Osteocyte (in vitro differentiated cells): ENCODE measurements around the gene SNTG2. TPM values are rescaled to one million over a fixed set of nuclear protein-coding genes. Genes with fewer than 3 reads are reported as not detected.
"Not testable (repeated sequence)": the region's sequence is repeated elsewhere in the genome, so short reads cannot be mapped to it uniquely, and the experiment has no call there.

Experiments
- DNase-seq: peaks from one replicate; pipeline ENCODE4 v3.0.0; 2021; ENCODE audit warnings: mixed read lengths; ENCODE audit not compliant: unreplicated experiment; ENCODE audit errors: extremely low spot score
- H3K27ac Mint-ChIP-seq: one replicate; pipeline ENCODE4 v1.8.0; 2021; ENCODE audit warnings: mild to moderate bottlenecking, mixed read lengths; ENCODE audit not compliant: unreplicated experiment
- H3K27me3 Mint-ChIP-seq: one replicate; pipeline ENCODE4 v1.8.0; 2021; ENCODE audit warnings: mixed read lengths; ENCODE audit not compliant: unreplicated experiment
- H3K36me3 Mint-ChIP-seq: one replicate; pipeline ENCODE4 v1.8.0; 2021; ENCODE audit warnings: mixed read lengths; ENCODE audit not compliant: unreplicated experiment
- H3K4me1 Mint-ChIP-seq: one replicate; pipeline ENCODE4 v1.8.0; 2021; ENCODE audit warnings: mixed read lengths; ENCODE audit not compliant: unreplicated experiment
- H3K4me3 Mint-ChIP-seq: one replicate; pipeline ENCODE4 v1.8.0; 2021; ENCODE audit warnings: mild to moderate bottlenecking, moderate library complexity, mixed read lengths; ENCODE audit not compliant: unreplicated experiment
- H3K9me3 Mint-ChIP-seq: one replicate; pipeline ENCODE4 v1.8.0; 2021; ENCODE audit warnings: mixed read lengths; ENCODE audit not compliant: unreplicated experiment
- total RNA-seq: library from RNA; stranded (reverse); gene quantifications from 2 replicates; pipeline ENCODE4 v1.2.1, GENCODE V29; 2021
- TF ChIP-seq, protein P1 (sequence below): fragments of 200-600 bp; sonication (generic); IDR thresholded peaks from 2 replicates; pipeline ENCODE4 v1.5.0; 2021; ENCODE audit warnings: antibody characterized with exemption, mild to moderate bottlenecking, moderate library complexity

The SNTG2 gene
- total RNA-seq, 1 donor from 2014 or later: not detected

DNA sequence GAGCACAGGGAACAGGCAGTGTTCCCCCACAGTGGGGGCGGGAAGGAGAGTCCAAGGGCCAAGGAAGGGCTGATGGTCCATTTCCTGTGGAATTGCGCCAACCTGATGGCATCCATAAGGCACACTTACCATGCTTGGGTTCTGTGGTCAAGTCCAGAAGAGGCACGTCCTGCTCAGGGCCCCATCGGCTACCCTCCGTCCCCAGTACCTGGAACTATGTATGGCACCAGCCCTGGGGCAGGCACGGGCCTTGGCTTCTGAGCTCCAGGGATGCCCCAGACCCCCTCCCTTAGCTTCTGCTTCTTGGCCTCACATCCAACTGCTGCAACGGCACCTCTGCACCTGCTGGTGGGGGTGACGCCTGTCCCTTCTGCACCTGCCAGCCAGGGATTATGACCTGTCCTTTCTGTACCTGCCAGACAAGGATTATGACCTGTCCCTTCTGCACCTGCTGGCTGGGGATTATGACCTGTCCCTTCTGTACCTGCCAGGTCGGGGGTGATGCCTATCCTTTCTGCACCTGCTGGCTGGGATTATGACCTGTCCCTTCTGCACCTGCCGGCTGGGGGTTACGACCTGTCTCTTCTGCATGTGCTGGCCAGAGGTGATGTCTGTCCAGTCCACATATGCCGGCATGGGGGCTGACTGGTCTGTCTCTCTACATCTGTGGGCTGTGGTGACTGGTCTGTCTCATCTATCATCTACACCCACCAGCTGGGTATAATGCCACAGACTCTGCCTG lies 45.4 kb upstream of the SNTG2 start:
- Mint-ChIP-seq H3K27ac (no peak overlapping the region), H3K9me3 (no peaks in the 10 kb centered on the region), H3K27me3 (peaks cover 7% of the 10 kb centered on the region), H3K4me1 (no peaks in the 10 kb centered on the region), H3K36me3 (no peaks in the 10 kb centered on the region), H3K4me3 (no peak overlapping the region)
- TF ChIP-seq, protein P1, sequence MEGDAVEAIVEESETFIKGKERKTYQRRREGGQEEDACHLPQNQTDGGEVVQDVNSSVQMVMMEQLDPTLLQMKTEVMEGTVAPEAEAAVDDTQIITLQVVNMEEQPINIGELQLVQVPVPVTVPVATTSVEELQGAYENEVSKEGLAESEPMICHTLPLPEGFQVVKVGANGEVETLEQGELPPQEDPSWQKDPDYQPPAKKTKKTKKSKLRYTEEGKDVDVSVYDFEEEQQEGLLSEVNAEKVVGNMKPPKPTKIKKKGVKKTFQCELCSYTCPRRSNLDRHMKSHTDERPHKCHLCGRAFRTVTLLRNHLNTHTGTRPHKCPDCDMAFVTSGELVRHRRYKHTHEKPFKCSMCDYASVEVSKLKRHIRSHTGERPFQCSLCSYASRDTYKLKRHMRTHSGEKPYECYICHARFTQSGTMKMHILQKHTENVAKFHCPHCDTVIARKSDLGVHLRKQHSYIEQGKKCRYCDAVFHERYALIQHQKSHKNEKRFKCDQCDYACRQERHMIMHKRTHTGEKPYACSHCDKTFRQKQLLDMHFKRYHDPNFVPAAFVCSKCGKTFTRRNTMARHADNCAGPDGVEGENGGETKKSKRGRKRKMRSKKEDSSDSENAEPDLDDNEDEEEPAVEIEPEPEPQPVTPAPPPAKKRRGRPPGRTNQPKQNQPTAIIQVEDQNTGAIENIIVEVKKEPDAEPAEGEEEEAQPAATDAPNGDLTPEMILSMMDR: no peak
- DNase-seq: peak; percentile 76

DNA sequence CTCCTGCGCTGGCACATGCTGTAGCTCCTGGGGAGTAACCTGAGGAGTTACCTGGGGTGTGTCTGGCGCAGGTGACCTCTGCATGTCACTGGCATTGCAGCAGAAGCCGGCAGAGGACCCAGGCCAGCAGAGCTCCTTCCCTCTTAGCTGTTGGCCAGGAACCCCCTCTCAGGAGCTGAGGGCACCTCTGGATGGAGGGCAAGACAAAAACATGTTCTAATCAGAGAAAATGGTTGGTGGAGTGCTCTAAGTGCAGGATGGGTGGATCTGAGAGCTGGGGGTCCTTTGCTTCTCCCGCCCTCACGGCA lies 44.9 kb upstream of the SNTG2 start:
- H3K9me3 Mint-ChIP-seq: no peaks in the 10 kb centered on the region
- no peaks in the 10 kb centered on the region for H3K36me3 Mint-ChIP-seq
- no peak overlapping the region for H3K4me3 Mint-ChIP-seq
- H3K27ac Mint-ChIP-seq: no peak overlapping the region
- TF ChIP-seq, protein P1: no peak
- H3K4me1 Mint-ChIP-seq: no peaks in the 10 kb centered on the region
- peaks cover 7% of the 10 kb centered on the region for H3K27me3 Mint-ChIP-seq
- DNase-seq: no peak

DNA sequence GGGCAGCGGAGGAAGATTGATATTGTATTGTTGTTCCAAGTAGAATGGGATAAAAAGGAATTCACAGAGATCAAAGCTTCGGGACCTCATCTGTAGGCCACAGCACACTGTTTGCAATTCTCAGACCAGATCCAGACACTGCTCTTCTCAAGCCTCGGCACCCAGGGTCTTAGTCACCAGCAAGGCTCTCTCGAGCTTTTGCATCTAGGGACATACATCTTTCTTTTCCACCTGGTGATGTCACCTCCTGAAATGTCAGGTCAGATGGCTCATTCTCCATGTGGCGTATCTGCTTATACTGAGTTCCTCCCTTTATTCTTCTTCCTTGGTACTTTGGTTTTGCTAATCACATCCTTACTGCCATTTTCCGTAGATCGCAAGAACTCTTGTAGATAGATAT lies 42.9 kb upstream of the SNTG2 start:
- no peaks in the 10 kb centered on the region for H3K4me1 Mint-ChIP-seq
- H3K36me3 Mint-ChIP-seq: no peaks in the 10 kb centered on the region
- no peaks in the 10 kb centered on the region for H3K9me3 Mint-ChIP-seq
- no peak overlapping the region for H3K27ac Mint-ChIP-seq
- DNase-seq: no peak
- H3K27me3 Mint-ChIP-seq: peaks cover 7% of the 10 kb centered on the region
- TF ChIP-seq, protein P1: no peak
- H3K4me3 Mint-ChIP-seq: no peak overlapping the region

DNA sequence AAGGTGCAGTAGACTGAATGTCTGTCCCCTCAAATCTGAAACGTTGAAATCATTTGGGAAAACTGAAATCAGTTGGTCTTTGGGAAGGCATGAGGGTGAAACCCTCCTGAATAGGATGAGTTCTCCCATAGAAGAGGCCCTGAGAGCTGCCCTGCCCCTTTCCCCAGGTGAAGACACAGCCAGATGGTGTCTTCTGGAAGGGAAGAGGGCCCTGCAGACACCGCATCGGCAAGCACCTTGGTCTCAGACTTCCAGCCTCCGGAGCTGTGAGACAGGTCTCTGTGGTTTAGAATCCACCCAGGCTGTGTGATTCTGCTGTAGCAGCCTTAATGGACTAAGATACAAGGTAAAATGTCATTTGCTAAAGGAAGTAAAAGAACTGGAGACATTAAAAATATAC lies 42.1 kb upstream of the SNTG2 start:
- Mint-ChIP-seq H3K9me3 (no peaks in the 10 kb centered on the region), H3K4me1 (no peaks in the 10 kb centered on the region), H3K36me3 (no peaks in the 10 kb centered on the region), H3K27ac (no peak overlapping the region), H3K27me3 (peaks cover 5% of the 10 kb centered on the region), H3K4me3 (no peak overlapping the region)
- TF ChIP-seq, protein P1: no peak
- peak; percentile 49 for DNase-seq

DNA sequence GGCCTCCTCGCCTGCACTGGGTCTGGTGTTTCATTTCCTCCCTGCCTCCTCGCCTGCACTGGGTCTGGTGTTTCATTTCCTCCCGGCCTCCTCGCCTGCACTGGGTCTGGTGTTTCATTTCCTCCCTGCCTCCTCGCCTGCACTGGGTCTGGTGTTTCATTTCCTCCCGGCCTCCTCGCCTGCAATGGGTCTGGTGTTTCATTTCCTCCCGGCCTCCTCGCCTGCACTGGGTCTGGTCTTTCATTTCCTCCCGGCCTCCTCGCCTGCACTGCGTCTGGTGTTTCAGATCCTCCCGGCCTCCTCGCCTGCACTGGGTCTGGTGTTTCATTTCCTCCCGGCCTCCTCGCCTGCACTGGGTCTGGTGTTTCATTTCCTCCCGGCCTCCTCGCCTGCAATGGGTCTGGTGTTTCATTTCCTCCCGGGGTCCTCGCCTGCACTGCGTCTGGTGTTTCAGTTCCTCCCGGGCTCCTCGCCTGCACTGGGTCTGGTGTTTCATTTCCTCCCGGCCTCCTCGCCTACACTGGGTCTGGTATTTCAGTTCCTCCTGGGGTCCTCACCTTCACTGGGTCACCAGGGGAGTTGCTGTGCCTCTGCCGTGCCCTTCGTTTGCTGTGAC lies 40.8 kb upstream of the SNTG2 start:
- DNase-seq: peak; percentile 57
- not testable (repeated sequence) for H3K9me3 Mint-ChIP-seq, H3K4me1 Mint-ChIP-seq, H3K4me3 Mint-ChIP-seq, H3K27me3 Mint-ChIP-seq, H3K27ac Mint-ChIP-seq, H3K36me3 Mint-ChIP-seq
